SK-N-MC (cell line): Measurements from ENCODE around the gene SLC35A2.

Experiments
- DNase-seq: peaks from one replicate; pipeline ENCODE4 v3.0.0-alpha.2; 2011; ENCODE audit warnings: low read depth, low spot score
- H3K27ac ChIP-seq: fragments of 200-600 bp; sonication (generic); 2 replicates; pipeline ENCODE4 v1.5.1; 2016; ENCODE audit warnings: mixed run types
- H3K36me3 ChIP-seq: fragments of 200-600 bp; sonication (generic); 2 replicates; pipeline ENCODE4 v1.6.1; 2017; ENCODE audit warnings: antibody characterized with exemption, low read length, mixed read lengths; ENCODE audit not compliant: insufficient read depth
- H3K4me3 ChIP-seq: fragments of 200-600 bp; sonication (generic); 2 replicates; pipeline ENCODE4 v1.5.1; 2016
- H3K9ac ChIP-seq: fragments of 200-600 bp; sonication (generic); 2 replicates; pipeline ENCODE4 v1.8.0; 2017; ENCODE audit warnings: mixed run types, mixed read lengths; ENCODE audit not compliant: insufficient read length
- H3K9me3 ChIP-seq: fragments of 200-600 bp; sonication (generic); 2 replicates; pipeline ENCODE4 v1.6.1; 2017; ENCODE audit warnings: low read depth, mild to moderate bottlenecking, antibody characterized with exemption, low read length, moderate library complexity, mixed read lengths
- EZH2 ChIP-seq: fragments of 200-600 bp; sonication (generic); IDR thresholded peaks from one replicate; pipeline ENCODE4 v1.6.1; 2017; ENCODE audit warnings: antibody characterized with exemption
- FOXP2 ChIP-seq: optimal IDR thresholded peaks from 2 replicates; pipeline ENCODE3; 2011; ENCODE audit warnings: mild to moderate bottlenecking, moderate library complexity; ENCODE audit not compliant: insufficient read depth; ENCODE audit errors: extremely low read length, control extremely low read depth
- POLR2AphosphoS5 ChIP-seq: IDR thresholded peaks from 2 replicates; pipeline ENCODE4 v1.6.1; 2012; ENCODE audit warnings: mild to moderate bottlenecking, low read depth, low read length, borderline replicate concordance

SLC35A2 gene

DNA sequence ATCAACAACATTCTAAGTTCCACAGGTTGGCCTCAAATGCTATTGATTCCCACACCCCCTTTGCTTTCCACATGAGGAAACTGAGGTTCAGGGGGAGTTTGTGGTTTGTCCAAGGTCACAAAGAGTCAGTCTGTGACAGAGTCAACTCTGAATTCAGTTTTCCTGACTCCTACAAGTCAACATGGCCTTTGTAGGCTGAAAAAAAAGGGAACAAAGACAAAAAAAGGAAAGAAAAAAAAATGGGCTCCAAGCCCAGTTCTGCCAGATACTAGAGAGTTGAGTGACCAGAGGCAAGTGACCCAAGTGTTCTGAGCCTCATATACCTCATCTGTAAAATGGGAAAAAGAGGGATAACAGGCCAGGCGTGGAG, 23.8 kb upstream of the SLC35A2 start:
- Histone ChIP-seq H3K4me3 (no peak overlapping the region), H3K9me3 (no peaks in the 10 kb centered on the region), H3K9ac (no peak overlapping the region), H3K36me3 (peaks cover 20% of the 10 kb centered on the region), H3K27ac (no peak overlapping the region)
- DNase-seq: no peak
- no peak for TF ChIP-seq POLR2AphosphoS5
- no peak for TF ChIP-seq EZH2
- TF ChIP-seq FOXP2: no peak

DNA sequence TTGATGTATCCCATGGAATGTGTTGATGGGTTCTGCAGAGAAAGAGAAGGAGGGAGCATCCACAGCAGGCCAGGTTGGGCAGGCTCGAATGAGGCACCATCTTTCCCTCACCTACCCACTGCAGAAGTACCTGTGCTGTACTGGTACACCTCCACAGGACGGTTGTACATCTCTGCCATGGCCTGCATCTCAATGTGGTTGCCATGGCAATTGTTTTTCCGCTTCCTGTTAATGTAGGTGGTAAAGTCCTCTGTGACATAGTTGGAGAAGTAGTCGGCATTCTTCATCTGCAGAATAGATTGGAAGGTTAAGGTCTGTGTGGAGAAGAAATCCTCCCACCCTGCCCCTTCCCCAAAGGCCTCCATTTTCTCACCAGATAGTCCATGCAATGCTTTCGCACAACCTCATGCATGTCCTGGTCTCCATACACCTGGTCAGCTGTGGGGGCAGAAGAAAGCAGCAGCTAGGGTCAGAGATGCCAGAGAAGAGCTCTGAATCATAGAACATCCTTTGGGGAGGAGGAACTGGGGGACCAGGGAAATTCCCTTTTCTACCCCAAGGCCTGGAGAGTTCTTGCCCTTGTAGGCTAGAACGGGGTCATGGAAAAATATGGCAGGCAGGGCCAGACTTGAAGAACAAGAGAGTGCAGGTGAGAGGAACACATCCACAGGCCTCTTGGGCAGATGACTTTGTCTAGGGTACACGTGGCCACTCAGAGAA, 23.3 kb upstream of the SLC35A2 start:
- no peak overlapping the region for H3K27ac ChIP-seq
- no peak for TF ChIP-seq FOXP2
- no peak for TF ChIP-seq EZH2
- TF ChIP-seq POLR2AphosphoS5: no peak
- no peak overlapping the region for H3K9ac ChIP-seq
- no peak for DNase-seq
- H3K9me3 ChIP-seq: no peaks in the 10 kb centered on the region
- no peak overlapping the region for H3K4me3 ChIP-seq
- peaks cover 20% of the 10 kb centered on the region for H3K36me3 ChIP-seq

DNA sequence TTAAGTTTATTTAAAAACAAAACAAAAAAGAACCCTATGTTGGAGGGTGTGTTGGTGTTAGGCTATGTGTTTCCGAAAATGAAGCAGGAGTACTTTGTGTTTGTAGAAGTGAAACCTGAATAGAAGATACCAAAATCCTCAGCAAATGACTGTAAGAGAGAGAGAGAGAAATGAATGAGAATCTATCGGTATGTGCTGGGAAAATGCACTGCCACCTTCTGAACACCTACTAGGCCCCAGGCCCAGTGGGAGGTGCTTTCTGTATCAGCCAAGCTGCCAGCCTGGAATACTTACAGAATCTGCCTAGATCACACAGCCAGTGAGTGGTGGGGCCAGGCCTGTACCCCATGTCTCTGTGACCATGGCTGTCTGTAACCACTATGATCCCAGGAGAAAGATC, 22.3 kb upstream of the SLC35A2 start:
- Histone ChIP-seq H3K9ac (no peak overlapping the region), H3K27ac (no peak overlapping the region), H3K4me3 (no peak overlapping the region), H3K36me3 (peaks cover 20% of the 10 kb centered on the region), H3K9me3 (no peaks in the 10 kb centered on the region)
- no peak for TF ChIP-seq POLR2AphosphoS5
- TF ChIP-seq EZH2: no peak
- TF ChIP-seq FOXP2: no peak
- no peak for DNase-seq

DNA sequence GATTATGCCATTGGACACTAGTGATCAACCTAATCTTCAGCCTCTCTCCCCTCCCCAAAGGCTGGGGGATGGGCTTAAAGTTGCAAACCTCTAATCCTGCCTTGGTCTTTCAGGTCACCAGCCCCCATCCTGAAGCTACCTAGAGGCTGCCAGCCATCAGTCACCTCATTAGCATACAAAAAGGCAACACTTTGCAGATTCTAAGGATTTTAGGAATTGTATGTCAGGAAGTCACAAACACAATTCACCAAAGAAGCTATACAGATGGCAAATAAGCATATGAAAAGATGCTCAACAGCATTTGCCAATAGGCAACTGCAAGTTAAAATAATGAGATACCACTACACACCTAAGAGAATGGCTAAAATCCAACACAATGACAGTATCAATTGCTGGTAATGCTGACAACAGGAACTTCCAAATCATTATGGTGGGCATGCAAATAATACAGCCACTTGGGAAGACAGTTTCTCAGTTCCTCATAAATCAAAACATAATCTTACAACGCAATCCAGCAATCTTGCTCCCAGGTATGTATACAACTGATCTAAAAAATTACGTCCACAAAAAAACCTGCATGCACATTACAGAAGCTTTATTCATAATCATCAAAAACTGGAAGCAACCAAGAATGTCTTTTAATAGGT, 16.4 kb upstream of the SLC35A2 start:
- DNase-seq: no peak
- H3K27ac ChIP-seq: no peak overlapping the region
- H3K36me3 ChIP-seq: peaks cover 8% of the 10 kb centered on the region; the same call in 1 of the 2 replicates
- TF ChIP-seq EZH2 (no peak), FOXP2 (no peak), POLR2AphosphoS5 (no peak)
- no peaks in the 10 kb centered on the region for H3K9me3 ChIP-seq
- H3K9ac ChIP-seq: no peak overlapping the region
- H3K4me3 ChIP-seq: no peak overlapping the region

DNA sequence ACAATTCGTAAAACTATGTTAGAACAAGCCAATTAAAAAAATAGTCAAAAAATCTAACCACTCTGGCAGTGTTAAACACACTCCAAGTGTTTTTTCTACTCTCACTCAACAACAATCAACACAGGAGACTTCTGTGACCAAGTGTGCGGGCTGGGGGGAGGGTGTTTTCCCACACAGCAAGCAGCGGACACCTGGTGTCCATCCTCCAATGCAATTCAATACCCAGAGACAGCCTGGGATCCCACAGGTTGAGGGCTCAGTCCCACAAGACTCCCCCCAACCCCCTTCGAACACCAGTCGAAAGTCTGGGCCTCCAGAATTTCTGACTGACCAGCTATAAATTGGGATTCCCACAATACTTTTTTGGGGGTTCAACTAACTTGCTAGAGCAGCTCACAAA, 15.7 kb upstream of the SLC35A2 start:
- Histone ChIP-seq H3K27ac (no peak overlapping the region), H3K9ac (no peak overlapping the region), H3K9me3 (no peaks in the 10 kb centered on the region), H3K4me3 (no peak overlapping the region), H3K36me3 (peaks cover 6% of the 10 kb centered on the region; the same call in 1 of the 2 replicates)
- TF ChIP-seq POLR2AphosphoS5 (no peak), EZH2 (no peak), FOXP2 (no peak)
- DNase-seq: no peak

DNA sequence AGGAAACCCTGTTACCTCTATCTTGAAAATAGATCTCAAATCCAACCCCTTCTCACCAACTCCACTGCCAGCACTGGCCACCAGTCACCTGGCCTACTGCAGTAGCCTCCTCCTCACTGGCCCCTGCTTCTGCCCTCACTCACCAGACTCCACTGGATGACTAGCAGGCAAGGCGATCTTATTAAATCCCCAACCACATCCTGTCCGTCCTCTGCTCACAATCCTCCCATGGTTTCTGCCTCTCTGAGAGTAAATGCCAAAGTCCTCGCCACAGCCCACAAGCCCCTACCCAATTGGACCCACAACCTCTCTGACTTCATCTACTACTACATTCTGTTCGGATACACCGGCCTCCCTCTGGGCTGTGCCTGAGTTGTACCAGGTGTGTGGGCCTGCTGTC, 12.8 kb upstream of the SLC35A2 start:
- no peak overlapping the region for H3K27ac ChIP-seq
- H3K36me3 ChIP-seq: peaks cover 6% of the 10 kb centered on the region; the same call in 1 of the 2 replicates
- H3K4me3 ChIP-seq: no peak overlapping the region
- DNase-seq: no peak
- TF ChIP-seq EZH2: no peak
- TF ChIP-seq POLR2AphosphoS5: no peak
- no peak for TF ChIP-seq FOXP2
- no peaks in the 10 kb centered on the region for H3K9me3 ChIP-seq
- no peak overlapping the region for H3K9ac ChIP-seq

DNA sequence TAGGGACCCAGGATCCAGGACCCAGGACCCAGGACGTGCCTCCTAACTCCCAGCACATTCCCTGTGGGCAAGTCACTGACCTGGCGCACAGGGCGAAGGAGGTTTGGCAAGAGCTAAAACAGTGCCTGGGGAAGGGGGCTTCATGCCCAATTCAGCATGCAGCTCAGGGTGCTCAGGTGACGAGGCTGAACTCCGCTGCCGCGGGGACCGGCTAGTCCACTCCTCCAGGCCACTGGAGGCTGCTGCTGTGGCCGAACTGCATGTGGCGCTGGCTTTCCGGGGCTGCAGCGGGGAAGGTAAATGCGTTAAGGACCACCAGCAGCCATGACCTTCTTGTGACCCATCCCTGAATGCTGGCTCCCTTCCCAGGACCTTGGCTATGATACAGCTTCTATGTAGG, 12.3 kb upstream of the SLC35A2 start:
- Histone ChIP-seq H3K9me3 (no peaks in the 10 kb centered on the region), H3K4me3 (no peak overlapping the region), H3K27ac (no peak overlapping the region), H3K36me3 (peaks cover 6% of the 10 kb centered on the region; the same call in 1 of the 2 replicates), H3K9ac (no peak overlapping the region)
- TF ChIP-seq EZH2: no peak
- no peak for TF ChIP-seq POLR2AphosphoS5
- TF ChIP-seq FOXP2: no peak
- no peak for DNase-seq

DNA sequence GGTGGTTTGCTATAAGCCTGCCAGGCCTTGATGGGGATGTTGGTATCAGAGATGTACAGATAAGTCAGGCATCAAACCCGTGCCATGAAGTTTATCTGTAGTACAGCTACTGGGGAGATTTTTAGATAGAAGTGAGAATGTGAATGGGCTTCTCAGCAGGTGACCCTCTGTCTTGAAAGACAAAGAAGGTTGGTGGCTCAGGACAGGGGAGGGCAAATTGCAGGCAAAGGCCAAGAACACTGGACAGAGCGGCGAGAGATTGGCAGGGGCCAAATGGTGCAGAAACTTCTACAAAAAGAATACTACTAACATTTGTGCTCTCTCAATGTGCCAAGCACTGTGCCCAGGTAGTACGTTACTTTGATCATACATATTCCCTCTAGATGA, 9.3 kb upstream of the SLC35A2 start:
- no peak overlapping the region for H3K4me3 ChIP-seq
- H3K9ac ChIP-seq: no peak overlapping the region
- H3K27ac ChIP-seq: no peak overlapping the region
- no peaks in the 10 kb centered on the region for H3K9me3 ChIP-seq
- TF ChIP-seq EZH2 (no peak), POLR2AphosphoS5 (no peak), FOXP2 (no peak)
- DNase-seq: no peak
- peaks cover 10% of the 10 kb centered on the region; the same call in 1 of the 2 replicates for H3K36me3 ChIP-seq

DNA sequence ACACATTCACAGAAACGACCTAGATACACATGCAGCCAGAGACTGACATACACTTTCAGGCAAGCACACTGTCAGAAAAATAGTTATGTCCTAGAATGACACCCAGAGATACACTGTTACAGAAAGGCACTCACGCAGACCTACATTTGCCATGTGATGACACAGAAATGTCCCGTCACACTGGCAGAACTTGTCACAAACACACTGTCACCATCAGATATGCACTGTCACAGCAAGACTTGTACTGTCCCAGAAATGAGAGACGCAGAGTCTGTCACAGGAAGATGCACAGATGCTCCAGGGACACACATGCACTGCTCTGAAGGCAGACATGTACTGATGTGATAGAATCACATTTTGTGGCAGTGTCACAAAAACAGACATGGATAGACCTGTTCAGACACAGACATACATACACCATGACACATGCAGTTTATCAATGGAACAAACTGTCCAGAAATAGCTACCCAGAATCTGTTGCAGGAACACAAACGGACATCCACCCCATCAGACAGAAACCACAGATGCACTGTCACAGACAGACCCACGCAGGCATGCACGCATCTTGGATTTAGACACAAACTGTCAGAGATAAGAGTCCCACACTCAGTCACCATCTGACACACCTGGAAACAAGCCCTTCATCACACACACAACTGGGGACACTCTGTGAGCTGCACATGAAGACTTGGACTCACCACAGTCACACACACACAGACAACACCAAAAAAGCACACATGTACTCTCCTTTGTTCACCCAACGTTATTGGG, 8.7 kb upstream of the SLC35A2 start:
- H3K27ac ChIP-seq: no peak overlapping the region
- TF ChIP-seq FOXP2 (no peak), POLR2AphosphoS5 (no peak), EZH2 (no peak)
- no peaks in the 10 kb centered on the region for H3K9me3 ChIP-seq
- H3K9ac ChIP-seq: no peak overlapping the region
- peaks cover 5% of the 10 kb centered on the region; the same call in 1 of the 2 replicates for H3K36me3 ChIP-seq
- DNase-seq: no peak
- no peak overlapping the region for H3K4me3 ChIP-seq
